Subcutaneous adipose tissue (tissue), 4 donors: Measurements from ENCODE around the gene LRRC10B. TPM values are rescaled to one million over a fixed set of nuclear protein-coding genes. Genes with fewer than 3 reads are reported as not detected.

Experiments
- CTCF ChIP-seq: fragments of 450-650 bp; IDR thresholded peaks from one replicate; pipeline ENCODE4 v1.5.1; 2016; ENCODE audit warnings: low read depth, mild to moderate bottlenecking, control low read depth, antibody characterized with exemption, moderate library complexity
- total RNA-seq, 4 donors: library from RNA; depleted of rRNA; stranded (reverse); fragments of >200 nt; gene quantifications; one replicate each; pipeline ENCODE4 v1.1.0, GENCODE V29; 2016

The LRRC10B gene
- total RNA-seq, 4 donors from 2014 or later, result 0.22 to 1.7 (median 1.6) TPM; not detected in 1

DNA sequence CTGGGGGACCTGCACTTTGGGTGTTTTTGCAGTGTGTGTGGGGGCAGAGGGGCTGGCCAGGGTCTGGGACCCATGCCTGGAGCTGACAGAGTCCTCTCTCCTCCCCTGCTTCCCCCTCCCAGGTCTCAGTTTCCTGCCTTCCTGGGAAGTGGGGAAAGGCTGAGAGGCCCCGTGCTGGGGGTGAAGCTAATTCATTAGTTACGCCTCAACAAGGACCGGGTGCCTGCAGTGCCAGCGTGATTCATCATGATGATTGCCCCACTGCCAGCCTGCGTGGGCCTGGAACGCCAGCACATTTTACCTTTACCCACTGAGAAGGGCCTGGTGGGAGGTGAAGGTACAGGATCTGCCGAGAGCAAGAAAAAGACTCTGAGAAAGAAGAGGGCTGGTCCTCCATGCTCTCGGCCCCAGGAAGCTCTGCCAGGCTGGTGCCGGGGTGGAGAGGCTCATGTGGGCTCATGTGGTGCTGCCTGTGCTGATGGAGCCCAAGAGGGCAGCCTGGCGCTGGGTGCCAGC lies 2.9 kb upstream of the LRRC10B start:
- no peak for TF ChIP-seq CTCF

DNA sequence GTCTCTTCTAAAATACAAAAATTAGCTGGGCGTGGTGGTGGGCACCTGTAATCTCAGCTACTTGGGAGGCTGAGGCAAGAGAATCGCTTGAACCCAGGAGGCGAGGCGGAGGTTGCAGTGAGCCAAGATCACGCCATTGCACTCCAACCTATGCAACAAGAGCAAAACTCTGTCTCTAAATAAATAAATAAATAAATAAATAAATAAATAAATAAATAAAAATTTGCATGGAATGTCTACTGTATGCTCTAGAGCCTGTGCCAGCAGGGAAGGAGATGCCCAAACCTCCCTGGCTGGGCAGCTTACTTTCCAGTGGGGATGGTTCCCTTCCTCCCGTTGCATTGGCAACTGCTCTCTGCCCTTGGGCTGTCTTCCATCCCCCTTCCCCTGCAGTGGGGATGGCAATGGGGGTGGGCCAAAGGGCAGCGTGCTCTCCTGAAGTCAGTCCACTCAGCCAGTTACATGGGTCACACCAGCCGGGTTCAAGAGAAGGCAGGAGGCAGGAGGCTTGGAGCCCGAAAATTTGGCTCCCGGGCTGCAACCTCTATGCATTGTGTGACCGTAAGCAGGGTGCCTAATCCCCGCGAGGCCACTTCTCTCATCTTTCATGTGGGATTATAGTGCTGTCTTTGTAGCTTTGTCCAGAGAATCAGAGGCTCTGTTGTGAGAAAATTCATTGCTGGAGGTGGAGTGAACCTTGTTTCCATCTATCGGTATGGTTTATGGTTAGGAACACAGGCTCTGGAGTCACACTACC lies 1.4 kb upstream of the LRRC10B start:
- no peak for TF ChIP-seq CTCF

GRCh38 chr11:61509043-61510029 lies 787 bp downstream of the LRRC10B start:
- no peak for TF ChIP-seq CTCF

GRCh38 chr11:61510166-61510919 lies 1.8 kb downstream of the LRRC10B start:
- no peak for TF ChIP-seq CTCF

- no peak for TF ChIP-seq CTCF
Observed at GRCh38 chr11:61510974-61511373, 2.4 kb downstream of the LRRC10B start.

DNA sequence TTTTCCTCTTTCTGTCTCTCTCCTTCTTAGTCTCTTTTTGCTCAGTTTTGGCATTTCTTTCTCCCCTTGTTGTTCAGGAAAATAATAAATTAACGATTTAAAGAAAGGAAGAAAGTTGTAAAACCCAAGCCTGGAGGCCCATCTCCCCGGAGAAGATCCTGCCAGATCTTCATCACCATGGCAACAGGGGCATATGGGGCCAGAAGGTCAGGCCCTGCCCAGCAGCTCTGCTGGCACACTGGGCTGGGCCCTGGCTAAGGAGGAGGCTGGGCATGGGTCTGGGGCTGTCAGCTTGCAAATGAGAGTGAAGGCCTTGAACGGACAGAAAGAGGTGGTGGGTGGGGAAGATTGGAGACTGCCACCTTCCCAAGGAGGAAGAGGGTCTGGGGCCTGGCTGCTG lies 2.8 kb downstream of the LRRC10B start:
- TF ChIP-seq CTCF, result no peak
